HepG2 (cell line): ENCODE results near the gene MAPK13. TPM values are rescaled to one million over a fixed set of nuclear protein-coding genes. Genes with fewer than 3 reads are reported as not detected.

Experiments used
- ATAC-seq: fragments of 200-7000 bp; cut with Tn5 transposase; 3 replicates; pipeline ENCODE4 v1.9.1; 2020; ENCODE audit warnings: mild to moderate bottlenecking, moderate library complexity
- BruUV-seq: library from RNA; stranded (reverse); fragments of 400-500 nt; replicated peaks from 2 replicates; lab custom pipeline; 2021; lab: Mats Ljungman, UMichigan
- CTCF ChIA-PET: fragments of 300-600 bp; formaldehyde crosslinking; extraction: SDS; loops from one replicate; lab custom pipeline; 2021; ENCODE audit warnings: low total read pairs, inconsistent platforms, low intra/inter-chr PET ratio; lab: Yijun Ruan, JAX
- POLR2A ChIA-PET: fragments of 350-600 bp; sonication (Branson Sonifier 250); formaldehyde crosslinking; loops from one replicate; lab custom pipeline; 2020; ENCODE audit warnings: antibody characterized with exemption, inconsistent platforms; lab: Yijun Ruan, JAX
- DNase-seq: peaks from one replicate; pipeline ENCODE4 v3.0.0-alpha.2; 2015; ENCODE audit warnings: low spot score
- FAIRE-seq: peaks from 3 replicates; lab custom pipeline; 2011; peaks lifted over from hg19 to GRCh38; lab: Jason Lieb, UNC
- H2AFZ ChIP-seq: one replicate; pipeline ENCODE4 v1.6.1; 2011; ENCODE audit warnings: low read length, inconsistent platforms
- H3K27ac ChIP-seq: fragments of 300-600 bp; 3 replicates; pipeline ENCODE4 v1.8.0; 2011; ENCODE audit warnings: mixed run types, mild to moderate bottlenecking, mixed read lengths, low read length, inconsistent platforms; ENCODE audit not compliant: insufficient read depth; ENCODE audit errors: extremely low read length
- H3K27me3 ChIP-seq, 2 experiments: fragments of 200-600 bp in 1 of 2; 2 replicates in 1 of 2; 3 replicates in 1 of 2; pipeline versions ENCODE4 v1.6.0 to v1.8.0; 2011; ENCODE audit warnings: low read length in 2 of 2, mild to moderate bottlenecking in 2 of 2, moderate library complexity in 2 of 2, inconsistent platforms in 1 of 2; ENCODE audit not compliant: insufficient read depth in 2 of 2, control insufficient read depth in 1 of 2
- H3K36me3 ChIP-seq, 2 experiments: fragments of 200-600 bp in 1 of 2; replicated peaks in 1 of 2; 2 replicates in 1 of 2; 3 replicates in 1 of 2; pipeline versions ENCODE4 v1.5.1 to v1.8.0; 2011; ENCODE audit warnings: low read length in 2 of 2, inconsistent platforms in 1 of 2; ENCODE audit not compliant: insufficient read depth in 2 of 2, control insufficient read depth in 1 of 2
- H3K4me1 ChIP-seq: 2 replicates; pipeline ENCODE4 v1.5.1; 2012; ENCODE audit warnings: low read length, inconsistent platforms; ENCODE audit not compliant: insufficient read depth
- H3K4me2 ChIP-seq: 2 replicates; pipeline ENCODE4 v1.6.0; 2011; ENCODE audit warnings: low read depth, low read length, inconsistent platforms
- H3K4me3 ChIP-seq, 3 experiments: fragments of 200-600 bp in 1 of 3; sonication (generic), shearing (Covaris generic) in 1 of 3; replicated peaks in 1 of 3; 2 replicates each; pipeline ENCODE4 v1.5.1; 2011 to 2016; ENCODE audit warnings: low read length in 3 of 3, inconsistent platforms in 2 of 3, low read depth in 2 of 3, mild to moderate bottlenecking in 2 of 3, control low read depth in 1 of 3, mixed read lengths in 1 of 3; ENCODE audit not compliant: insufficient read depth in 1 of 3
- H3K79me2 ChIP-seq: one replicate; pipeline ENCODE4 v1.6.1; 2011; ENCODE audit warnings: low read length, inconsistent platforms; ENCODE audit not compliant: insufficient read depth
- H3K9ac ChIP-seq: 2 replicates; pipeline ENCODE4 v1.6.0; 2011; ENCODE audit warnings: mild to moderate bottlenecking, low read depth, low read length, inconsistent platforms; ENCODE audit not compliant: insufficient read depth
- H3K9me3 ChIP-seq: 2 replicates; pipeline ENCODE4 v1.5.1; 2012; ENCODE audit warnings: mild to moderate bottlenecking, low read length
- H4K20me1 ChIP-seq: 2 replicates; pipeline ENCODE4 v1.6.0; 2011; ENCODE audit warnings: inconsistent platforms, mild to moderate bottlenecking, low read length, moderate library complexity; ENCODE audit not compliant: insufficient read depth
- DRAP1 ChIP-seq: IDR thresholded peaks from 2 replicates; pipeline ENCODE4 v1.6.1; 2016; ENCODE audit warnings: missing genetic modification reagents, missing compliant biosample characterization
- HBP1 ChIP-seq: IDR thresholded peaks from 2 replicates; pipeline ENCODE4 v1.6.1; 2016; ENCODE audit warnings: low read depth, control low read depth
- SNRNP70 ChIP-seq: fragments of 200-400 bp; formaldehyde crosslinking; IDR thresholded peaks from 2 replicates; pipeline ENCODE4 v1.6.1; 2017; ENCODE audit warnings: mild to moderate bottlenecking, low read depth, low read length, moderate library complexity
- ZNF256 ChIP-seq: sonication (generic); formaldehyde crosslinking; conservative IDR thresholded peaks from 2 replicates; pipeline ENCODE4 v1.4.0; 2020; ENCODE audit warnings: missing genetic modification reagents
- ZNF264 ChIP-seq: sonication (generic); formaldehyde crosslinking; IDR thresholded peaks from 2 replicates; pipeline ENCODE4 v1.4.0; 2020; ENCODE audit warnings: missing genetic modification reagents
- ZNF770 ChIP-seq: sonication (generic); formaldehyde crosslinking; IDR thresholded peaks from 2 replicates; pipeline ENCODE4 v1.5.0; 2020; ENCODE audit warnings: mild to moderate bottlenecking, missing genetic modification reagents
- WGBS: methylation state at CpG from one replicate; pipeline ENCODE4 v1.1.6; 2017; ENCODE audit warnings: low lambda C conversion rate; 5-methylcytosine and 5-hydroxymethylcytosine counted together
- in situ Hi-C: cut with HindIII; loops from 2 replicates; pipeline ENCODE4 v1.10.0; 2017; ENCODE audit warnings: low pct_unique_long_range_greater_than_20kb; ENCODE audit not compliant: extremely low pct_ligation_motif_present
- intact Hi-C: fragments of 100-400 bp; cut with micrococcal nuclease; formaldehyde crosslinking; loops from one replicate; pipeline ENCODE4 v1.10.0; 2022; ENCODE audit not compliant: unreplicated experiment
- polyA plus RNA-seq, 8 experiments: library from polyadenylated mRNA; depleted of rRNA in 3 of 8; stranded (reverse) in 7 of 8; unstranded in 1 of 8; fragments of >200 nt; fragmentation: Illumina TruSeq in 4 of 8; extraction: Trizol in 4 of 8; gene quantifications; 2 replicates each; pipeline versions ENCODE4 v1.2.1 to v1.2.3, GENCODE V29; 2011 to 2016; ENCODE audit warnings: low read depth in 4 of 8, missing spikeins in 1 of 8, mixed read lengths in 1 of 8; ENCODE audit not compliant: insufficient read depth in 1 of 8
- total RNA-seq, 5 experiments: library from RNA; depleted of rRNA; stranded (reverse); fragments of >200 nt; fragmentation: Illumina TruSeq; extraction: Trizol; gene quantifications; 2 replicates each; pipeline ENCODE4 v1.2.3, GENCODE V29; 2016; ENCODE audit warnings: low read depth in 1 of 5

MAPK13 gene
- total and polyA plus RNA-seq, 2 of the 13 experiments (the other 11 are each of a cell fraction or from before 2014, with no cell fraction given), result 12.7 to 43.4 TPM

- WGBS, result 94% methylated on average over 3 of the region's 3 CpGs
- H3K9ac ChIP-seq, result no peak overlapping the region
- intact Hi-C loops, result no loop called here
- H3K4me1 ChIP-seq, result peaks cover 38% of the 10 kb centered on the region
- peaks cover 10 to 35% of the 10 kb centered on the region in 2 experiments for H3K36me3 ChIP-seq
- in situ Hi-C loops, result loop anchor here (5.0 kb wide), 1 partner anchor 71 kb away; the partner anchor contains the start of gene MAPK14
- H3K4me2 ChIP-seq, result no peak overlapping the region
- no peak overlapping the region for H3K4me3 ChIP-seq
- BruUV-seq, result no TSS peak
- ATAC-seq (no peak), DNase-seq (no peak), FAIRE-seq (no peak)
- no peaks in the 10 kb centered on the region for H3K27me3 ChIP-seq
- H2AFZ ChIP-seq, result no peak overlapping the region
- no peak for TF ChIP-seq ZNF256 (CRISPR knock-in tag)
- no peak for TF ChIP-seq HBP1 (CRISPR knock-in tag)
- TF ChIP-seq ZNF770 (CRISPR knock-in tag), result peak; percentile 70
- no peak for TF ChIP-seq SNRNP70
- TF ChIP-seq DRAP1 (CRISPR knock-in tag), result no peak
- TF ChIP-seq ZNF264 (CRISPR knock-in tag), result no peak
- ChIA-PET CTCF (no interaction called here), POLR2A (interaction anchor here (1.0 kb wide), 1 partner anchor 69 kb away, joined by 3 read pairs; no protein-coding TSS in a partner anchor)
- no peak overlapping the region for H3K27ac ChIP-seq
- no peaks in the 10 kb centered on the region for H3K79me2 ChIP-seq
- H3K9me3 ChIP-seq, result no peaks in the 10 kb centered on the region
- H4K20me1 ChIP-seq, result no peaks in the 10 kb centered on the region
Measured at GRCh38 chr6:36098253-36098919, 31.9 kb upstream of the MAPK13 start.
